HEK293 (cell line): ENCODE results near the gene SUSD4.

Experiments
- BCL11A ChIP-seq: fragments of 450-650 bp; formaldehyde crosslinking; IDR thresholded peaks from 2 replicates; pipeline ENCODE4 v1.5.1; 2016; ENCODE audit warnings: low read depth, missing biosample characterization, missing genetic modification characterization
- ZFHX2 ChIP-seq: fragments of 450-650 bp; formaldehyde crosslinking; conservative IDR thresholded peaks from 2 replicates; pipeline ENCODE4 v1.5.1; 2016; ENCODE audit warnings: missing biosample characterization, missing genetic modification characterization
- TF ChIP-seq, protein P1 (sequence below): fragments of 450-650 bp; formaldehyde crosslinking; IDR thresholded peaks from 2 replicates; pipeline ENCODE4 v1.5.1; 2016; ENCODE audit warnings: missing biosample characterization, missing genetic modification characterization

DNA sequence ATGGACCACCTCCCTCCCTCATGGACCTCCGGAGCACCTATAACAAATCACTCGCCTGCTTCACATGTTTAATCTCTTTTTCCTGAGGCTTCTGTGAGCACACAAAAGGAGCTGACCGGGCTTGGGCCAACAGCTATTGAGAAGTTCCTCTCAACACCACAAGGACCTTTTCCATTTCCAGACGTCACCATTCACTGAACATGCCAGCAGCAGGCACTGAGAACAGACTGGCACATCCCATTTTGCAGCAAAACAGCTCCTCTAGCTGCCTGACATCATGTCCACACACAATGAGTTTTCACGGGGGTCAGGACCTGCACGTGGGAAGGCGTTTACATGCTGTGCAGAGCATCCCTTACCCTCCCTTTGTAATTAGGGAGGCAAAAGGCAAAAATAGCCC is 11.0 kb downstream of the SUSD4 start:
- no peak for TF ChIP-seq BCL11A (tag by site-specific recombination)
- TF ChIP-seq, protein P1, sequence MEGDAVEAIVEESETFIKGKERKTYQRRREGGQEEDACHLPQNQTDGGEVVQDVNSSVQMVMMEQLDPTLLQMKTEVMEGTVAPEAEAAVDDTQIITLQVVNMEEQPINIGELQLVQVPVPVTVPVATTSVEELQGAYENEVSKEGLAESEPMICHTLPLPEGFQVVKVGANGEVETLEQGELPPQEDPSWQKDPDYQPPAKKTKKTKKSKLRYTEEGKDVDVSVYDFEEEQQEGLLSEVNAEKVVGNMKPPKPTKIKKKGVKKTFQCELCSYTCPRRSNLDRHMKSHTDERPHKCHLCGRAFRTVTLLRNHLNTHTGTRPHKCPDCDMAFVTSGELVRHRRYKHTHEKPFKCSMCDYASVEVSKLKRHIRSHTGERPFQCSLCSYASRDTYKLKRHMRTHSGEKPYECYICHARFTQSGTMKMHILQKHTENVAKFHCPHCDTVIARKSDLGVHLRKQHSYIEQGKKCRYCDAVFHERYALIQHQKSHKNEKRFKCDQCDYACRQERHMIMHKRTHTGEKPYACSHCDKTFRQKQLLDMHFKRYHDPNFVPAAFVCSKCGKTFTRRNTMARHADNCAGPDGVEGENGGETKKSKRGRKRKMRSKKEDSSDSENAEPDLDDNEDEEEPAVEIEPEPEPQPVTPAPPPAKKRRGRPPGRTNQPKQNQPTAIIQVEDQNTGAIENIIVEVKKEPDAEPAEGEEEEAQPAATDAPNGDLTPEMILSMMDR (tag by site-specific recombination): no peak
- no peak for TF ChIP-seq ZFHX2
